Motor neuron (in vitro differentiated cells): Measurements from ENCODE around the gene RTRAF. TPM values are rescaled to one million over a fixed set of nuclear protein-coding genes. Genes with fewer than 3 reads are reported as not detected.

Source experiments
- ATAC-seq, 8 experiments: fragments of 200-7000 bp; cut with Tn5 transposase; replicated peaks in 6 of 8; 2 replicates each; pipeline ENCODE4 v1.8.0; 2021; ENCODE audit warnings: mild to moderate bottlenecking in 8 of 8, moderate library complexity in 8 of 8
- H3K27ac ChIP-seq, 2 donors: fragments of 250-450 bp; sonication (Bioruptor Pico); 2 replicates each; pipeline ENCODE4 v1.9.0; 2021; ENCODE audit warnings: antibody characterized with exemption in 2 of 2, mild to moderate bottlenecking in 2 of 2, moderate library complexity in 1 of 2
- H3K4me1 ChIP-seq, 2 donors: fragments of 250-450 bp; sonication (Bioruptor Pico); replicated peaks in 1 of 2; 2 replicates each; pipeline ENCODE4 v1.6.1; 2021; ENCODE audit warnings: antibody characterized with exemption in 2 of 2, mild to moderate bottlenecking in 2 of 2, moderate library complexity in 1 of 2
- H3K4me3 ChIP-seq, 5 donors: fragments of 250-450 bp; sonication (Bioruptor Pico); 2 replicates each; pipeline ENCODE4 v1.9.0; 2021; ENCODE audit warnings: antibody characterized with exemption in 5 of 5, mild to moderate bottlenecking in 5 of 5, moderate library complexity in 4 of 5
- WGBS, 10 experiments: fragments of 450-650 bp; shearing (Covaris generic); methylation state at CpG; one replicate each; pipeline ENCODE4 v1.0.0; 2022; 5-methylcytosine and 5-hydroxymethylcytosine counted together
- in situ Hi-C, 9 experiments: fragments of 400-800 bp; cut with MboI; loops; one replicate each; pipeline ENCODE4 v1.15.0; 2021; ENCODE audit warnings: low sequenced_read_pairs in 9 of 9, low pct_unique_long_range_greater_than_20kb in 2 of 9; ENCODE audit not compliant: unreplicated experiment in 9 of 9
- total RNA-seq, 8 experiments: library from RNA; unstranded; fragments of 300-600 nt; gene quantifications; 2 replicates each; pipeline versions ENCODE4 v1.2.3 to v1.2.4, GENCODE V29; 2022

RTRAF gene
- total RNA-seq, 8 experiments from 2014 or later, result 154 to 268 (median 214) TPM

- no peak for ATAC-seq
- Histone ChIP-seq H3K4me3 (no peak overlapping the region), H3K27ac (no peak overlapping the region), H3K4me1 (no peaks in the 10 kb centered on the region)
- whole genome bisulfite sequencing, 10 experiments, result 77 to 100% (median 90%) methylated on average over 1 to 8 of the region's 10 CpGs; no CpG with 5 or more reads in 2 of the 10 experiments
- in situ Hi-C loops, result loop anchor here in 1 of 9 experiments (25.0 kb wide), 1 partner anchor 235 kb away; the partner anchor contains the start of gene PTGDR
Observed at GRCh38 chr14:52026901-52027300, 37.6 kb downstream of the RTRAF start.

- ATAC-seq, result no peak
- 33 to 83% (median 60%) methylated on average over 1 of the region's 1 CpG; no CpG with 5 or more reads in 5 of the 10 experiments for WGBS, 10 experiments
- in situ Hi-C loops, result loop anchor here in 1 of 9 experiments (25.0 kb wide), 1 partner anchor 232 kb away; the partner anchor contains the start of gene PTGDR
- Histone ChIP-seq H3K4me3 (no peak overlapping the region), H3K4me1 (no peaks in the 10 kb centered on the region), H3K27ac (no peak overlapping the region)
Observed at GRCh38 chr14:52029881-52030280, 40.5 kb downstream of the RTRAF start.

GRCh38 chr14:52031781-52032180 lies 42.4 kb downstream of the RTRAF start:
- Histone ChIP-seq H3K27ac (no peak overlapping the region), H3K4me3 (no peak overlapping the region), H3K4me1 (no peaks in the 10 kb centered on the region)
- in situ Hi-C loops, result loop anchor here in 1 of 9 experiments (25.0 kb wide), 1 partner anchor 231 kb away; the partner anchor contains the start of gene PTGDR
- 40 to 82% methylated on average over 1 to 2 of the region's 3 CpGs; no CpG with 5 or more reads in 8 of the 10 experiments for WGBS, 10 experiments
- ATAC-seq, result peak in 1 of 8 experiments; percentile 23

GRCh38 chr14:52032204-52032801 lies 43.0 kb downstream of the RTRAF start:
- peak in 1 of 8 experiments; percentile 17 for ATAC-seq

GRCh38 chr14:52033101-52033642 lies 43.8 kb downstream of the RTRAF start:
- in situ Hi-C loops, result loop anchor here in 1 of 9 experiments (25.0 kb wide), 1 partner anchor 229 kb away; the partner anchor contains the start of gene PTGDR
- peak in 3 of 8 experiments; percentile 20 to 84 (median 71) for ATAC-seq
- Histone ChIP-seq H3K4me3 (no peak overlapping the region), H3K27ac (no peak overlapping the region), H3K4me1 (no peaks in the 10 kb centered on the region)
- 0 to 95% (median 3%) methylated on average over 1 to 9 of the region's 10 CpGs; no CpG with 5 or more reads in 3 of the 10 experiments for WGBS, 10 experiments

More at GRCh38 chr14:52032204-52032801, 43.0 kb downstream of the RTRAF start:
- H3K4me1 ChIP-seq, result no peaks in the 10 kb centered on the region
- H3K27ac ChIP-seq, result no peak overlapping the region
- no peak overlapping the region for H3K4me3 ChIP-seq
- WGBS, 10 experiments, result 4 to 100% (median 59%) methylated on average over 1 to 5 of the region's 7 CpGs
- in situ Hi-C loops, result loop anchor here in 1 of 9 experiments (25.0 kb wide), 1 partner anchor 230 kb away; the partner anchor contains the start of gene PTGDR

GRCh38 chr14:52039124-52039815 lies 49.9 kb downstream of the RTRAF start:
- Histone ChIP-seq H3K4me3 (no peak overlapping the region), H3K4me1 (no peaks in the 10 kb centered on the region), H3K27ac (no peak overlapping the region)
- ATAC-seq, result no peak
- WGBS, 10 experiments, result 0 to 100% (median 89%) methylated on average over 2 to 6 of the region's 7 CpGs; no CpG with 5 or more reads in 1 of the 10 experiments
- in situ Hi-C loops, result loop anchor here in 1 of 9 experiments (25.0 kb wide), 1 partner anchor 223 kb away; the partner anchor contains the start of gene PTGDR

GRCh38 chr14:52040598-52040997 lies 51.3 kb downstream of the RTRAF start:
- in situ Hi-C loops, result loop anchor here in 1 of 9 experiments (25.0 kb wide), 1 partner anchor 222 kb away; the partner anchor contains the start of gene PTGDR
- no peak for ATAC-seq
- WGBS, 10 experiments, result 50 to 100% (median 90%) methylated on average over 1 to 7 of the region's 7 CpGs; no CpG with 5 or more reads in 1 of the 10 experiments

GRCh38 chr14:52042371-52043289 lies 53.3 kb downstream of the RTRAF start:
- 10 to 90% (median 66%) methylated on average over 2 to 7 of the region's 8 CpGs for WGBS, 10 experiments
- Histone ChIP-seq H3K4me1 (no peaks in the 10 kb centered on the region), H3K4me3 (no peak overlapping the region), H3K27ac (no peak overlapping the region)
- no peak for ATAC-seq
- in situ Hi-C loops, result loop anchor here in 1 of 9 experiments (25.0 kb wide), 1 partner anchor 220 kb away; the partner anchor contains the start of gene PTGDR

More at GRCh38 chr14:52040598-52040997, 51.3 kb downstream of the RTRAF start:
- Histone ChIP-seq H3K4me1 (no peaks in the 10 kb centered on the region), H3K4me3 (no peak overlapping the region), H3K27ac (no peak overlapping the region)

GRCh38 chr14:52043690-52044089 lies 54.3 kb downstream of the RTRAF start:
- Histone ChIP-seq H3K4me3 (no peak overlapping the region), H3K27ac (no peak overlapping the region), H3K4me1 (no peaks in the 10 kb centered on the region)
- WGBS, 10 experiments, result 21 to 80% (median 63%) methylated on average over 1 to 5 of the region's 5 CpGs; no CpG with 5 or more reads in 4 of the 10 experiments
- in situ Hi-C loops, result loop anchor here in 1 of 9 experiments (25.0 kb wide), 1 partner anchor 219 kb away; the partner anchor contains the start of gene PTGDR
- peak in 4 of 8 experiments; percentile 33 to 93 (median 71) for ATAC-seq

GRCh38 chr14:52044791-52045522 lies 55.6 kb downstream of the RTRAF start:
- no peak overlapping the region for H3K4me3 ChIP-seq
- H3K4me1 ChIP-seq, result no peaks in the 10 kb centered on the region
- no peak for ATAC-seq
- no peak overlapping the region for H3K27ac ChIP-seq
- 21 to 100% (median 76%) methylated on average over 1 to 7 of the region's 11 CpGs; no CpG with 5 or more reads in 2 of the 10 experiments for WGBS, 10 experiments
- in situ Hi-C loops, result loop anchor here in 1 of 9 experiments (25.0 kb wide), 1 partner anchor 217 kb away; the partner anchor contains the start of gene PTGDR

GRCh38 chr14:52046376-52046917 lies 57.1 kb downstream of the RTRAF start:
- Histone ChIP-seq H3K4me3 (no peak overlapping the region), H3K4me1 (no peaks in the 10 kb centered on the region), H3K27ac (no peak overlapping the region)
- 0 to 95% (median 33%) methylated on average over 1 to 2 of the region's 2 CpGs; no CpG with 5 or more reads in 1 of the 10 experiments for WGBS, 10 experiments
- ATAC-seq, result no peak
- in situ Hi-C loops, result loop anchor here in 1 of 9 experiments (25.0 kb wide), 1 partner anchor 216 kb away; the partner anchor contains the start of gene PTGDR
